DND-41 (cell line): ENCODE data around the gene SSTR1.
A peak's percentile ranks its signal among the peaks of the same experiment; 100 is the strongest.

Experiments
- ATAC-seq: fragments of 200-7000 bp; cut with Tn5 transposase; 3 replicates; pipeline ENCODE4 v1.9.1; 2021; ENCODE audit warnings: low read depth; ENCODE audit not compliant: insufficient read depth
- DNase-seq: peaks from one replicate; pipeline ENCODE4 v3.0.0-alpha.2; 2020
- H2AFZ ChIP-seq: 2 replicates; pipeline ENCODE4 v1.6.0; 2012; ENCODE audit warnings: low read depth, low read length
- H3K27ac ChIP-seq: 2 replicates; pipeline ENCODE4 v1.5.1; 2012; ENCODE audit warnings: low read length, inconsistent platforms
- H3K27me3 ChIP-seq: fragments of 200-600 bp; sonication (generic); 2 replicates; pipeline ENCODE4 v1.6.0; 2012; ENCODE audit warnings: low read length, mild to moderate bottlenecking, inconsistent platforms; ENCODE audit not compliant: insufficient read depth, poor library complexity
- H3K36me3 ChIP-seq: 2 replicates; pipeline ENCODE4 v1.5.1; 2012; ENCODE audit warnings: low read length, inconsistent platforms; ENCODE audit not compliant: insufficient read depth
- H3K4me1 ChIP-seq: 2 replicates; pipeline ENCODE4 v1.5.1; 2012; ENCODE audit warnings: mild to moderate bottlenecking, low read length; ENCODE audit not compliant: insufficient read depth
- H3K4me2 ChIP-seq: 2 replicates; pipeline ENCODE4 v1.6.0; 2012; ENCODE audit warnings: mild to moderate bottlenecking, moderate library complexity, low read length, inconsistent platforms; ENCODE audit not compliant: insufficient read depth
- H3K4me3 ChIP-seq, 2 experiments: fragments of 200-600 bp in 1 of 2; shearing (Covaris generic) in 1 of 2; 2 replicates each; pipeline ENCODE4 v1.5.1; 2012 to 2016; ENCODE audit warnings: inconsistent platforms in 2 of 2, low read length in 2 of 2, mild to moderate bottlenecking in 2 of 2, low read depth in 1 of 2, moderate library complexity in 1 of 2
- H3K79me2 ChIP-seq: 2 replicates; pipeline ENCODE4 v1.6.0; 2012; ENCODE audit warnings: low read length, inconsistent platforms; ENCODE audit not compliant: insufficient read depth
- H3K9ac ChIP-seq: 2 replicates; pipeline ENCODE4 v1.6.0; 2012; ENCODE audit warnings: low read depth, mild to moderate bottlenecking, inconsistent platforms, low read length, moderate library complexity
- H3K9me3 ChIP-seq: 2 replicates; pipeline ENCODE4 v1.5.1; 2012; ENCODE audit warnings: low read length, moderate library complexity, mild to moderate bottlenecking, inconsistent platforms; ENCODE audit not compliant: insufficient read depth, severe bottlenecking
- H4K20me1 ChIP-seq: 2 replicates; pipeline ENCODE4 v1.6.0; 2012; ENCODE audit warnings: low read length; ENCODE audit not compliant: insufficient read depth
- CTCF ChIP-seq: IDR thresholded peaks from 2 replicates; pipeline ENCODE4 v1.5.1; 2012; ENCODE audit warnings: borderline replicate concordance, low read length, moderate library complexity, mild to moderate bottlenecking; ENCODE audit not compliant: poor library complexity, severe bottlenecking; ENCODE audit errors: extremely low read depth
- EZH2 ChIP-seq: IDR thresholded peaks from 3 replicates; pipeline ENCODE4 v1.6.1; 2012; ENCODE audit warnings: borderline replicate concordance, low read depth, mild to moderate bottlenecking, moderate library complexity, low read length, inconsistent platforms; ENCODE audit not compliant: severe bottlenecking

The SSTR1 gene

DNA sequence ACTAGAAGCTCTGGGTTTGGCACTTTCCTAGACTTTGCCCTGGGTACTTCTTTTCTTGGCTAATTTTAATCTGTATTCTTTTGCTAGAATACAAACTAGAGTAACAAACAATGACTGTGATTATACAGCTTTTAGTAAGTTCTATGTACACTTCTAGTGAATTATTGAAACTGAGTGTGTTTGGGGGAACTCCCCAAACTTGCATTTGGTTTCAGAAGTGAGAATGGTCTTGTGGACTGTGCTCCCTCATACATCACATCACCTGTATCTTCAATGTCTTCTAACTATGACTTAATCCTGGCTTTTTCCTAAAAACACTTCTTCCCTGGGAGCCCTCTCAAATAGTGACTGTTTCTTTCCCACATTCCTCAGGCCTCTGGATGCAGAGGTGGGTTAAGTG lies 23.6 kb upstream of the SSTR1 start:
- Histone ChIP-seq H3K36me3 (no peaks in the 10 kb centered on the region), H4K20me1 (no peaks in the 10 kb centered on the region), H3K9me3 (no peaks in the 10 kb centered on the region), H3K27me3 (no peaks in the 10 kb centered on the region), H3K4me3 (no peak overlapping the region), H3K4me1 (peaks cover 15% of the 10 kb centered on the region; the same call in 1 of the 2 replicates), H3K27ac (no peak overlapping the region), H3K9ac (no peak overlapping the region), H3K4me2 (no peak overlapping the region), H2AFZ (no peak overlapping the region), H3K79me2 (no peaks in the 10 kb centered on the region)
- no peak for ATAC-seq
- TF ChIP-seq CTCF (no peak), EZH2 (no peak)
- no peak for DNase-seq

DNA sequence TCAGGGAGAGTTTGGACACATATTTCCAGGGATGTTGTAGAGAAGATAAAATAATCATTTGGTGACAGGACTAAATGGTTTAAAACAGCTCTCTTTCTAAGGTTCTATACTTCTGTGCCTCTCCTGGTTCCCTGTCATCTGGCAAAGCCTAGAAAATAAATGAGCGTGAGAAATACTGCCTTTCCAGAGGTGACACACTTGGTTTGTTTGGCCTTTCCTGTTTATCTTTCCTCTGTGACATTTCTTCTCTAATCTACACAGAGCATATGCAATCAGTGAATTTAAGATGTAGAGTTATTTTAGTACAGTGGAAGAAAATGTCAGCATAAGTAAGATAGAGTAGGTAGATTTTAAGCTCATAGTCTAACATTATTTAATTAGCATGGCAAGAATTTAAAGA lies 22.0 kb upstream of the SSTR1 start:
- H3K4me3 ChIP-seq, result no peak overlapping the region
- ATAC-seq, result no peak
- peaks cover 15% of the 10 kb centered on the region; the same call in 1 of the 2 replicates for H3K4me1 ChIP-seq
- no peaks in the 10 kb centered on the region for H3K27me3 ChIP-seq
- H3K4me2 ChIP-seq, result no peak overlapping the region
- no peak overlapping the region for H2AFZ ChIP-seq
- H4K20me1 ChIP-seq, result no peaks in the 10 kb centered on the region
- no peaks in the 10 kb centered on the region for H3K9me3 ChIP-seq
- H3K27ac ChIP-seq, result no peak overlapping the region
- TF ChIP-seq EZH2 (no peak), CTCF (no peak)
- no peak for DNase-seq
- H3K36me3 ChIP-seq, result no peaks in the 10 kb centered on the region
- no peaks in the 10 kb centered on the region for H3K79me2 ChIP-seq
- no peak overlapping the region for H3K9ac ChIP-seq

GRCh38 chr14:38186216-38186615 lies 21.5 kb upstream of the SSTR1 start:
- no peak for TF ChIP-seq EZH2
- no peak for TF ChIP-seq CTCF
- Histone ChIP-seq H3K27me3 (no peaks in the 10 kb centered on the region), H2AFZ (no peak overlapping the region), H3K27ac (no peak overlapping the region), H3K9ac (no peak overlapping the region), H3K4me2 (no peak overlapping the region), H3K79me2 (no peaks in the 10 kb centered on the region), H3K4me1 (peaks cover 15% of the 10 kb centered on the region; the same call in 1 of the 2 replicates), H3K9me3 (no peaks in the 10 kb centered on the region), H3K36me3 (no peaks in the 10 kb centered on the region), H3K4me3 (no peak overlapping the region), H4K20me1 (no peaks in the 10 kb centered on the region)
- ATAC-seq, result peak; percentile 66
- DNase-seq, result peak; percentile 5

DNA sequence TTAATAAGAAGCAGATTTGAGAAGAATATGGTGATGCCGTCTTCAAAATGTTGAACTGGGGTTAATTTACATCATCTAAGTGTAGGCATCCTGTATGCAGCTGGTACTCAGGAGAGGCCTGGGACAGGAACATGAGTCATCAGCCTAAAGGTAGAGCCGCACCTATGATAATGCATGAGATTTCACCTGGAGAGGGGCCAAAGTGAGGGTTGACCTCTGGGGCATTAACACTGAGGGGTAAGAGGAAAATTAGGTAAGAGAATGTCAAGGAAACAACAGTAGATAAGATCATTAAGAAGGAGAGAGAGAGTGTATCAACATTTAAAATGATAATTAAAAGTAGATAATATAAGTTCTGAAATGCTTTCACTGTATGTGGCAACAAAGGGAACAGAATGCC lies 20.2 kb upstream of the SSTR1 start:
- Histone ChIP-seq H3K36me3 (no peaks in the 10 kb centered on the region), H3K4me3 (no peak overlapping the region), H3K4me1 (peaks cover 15% of the 10 kb centered on the region; the same call in 1 of the 2 replicates), H3K9me3 (no peaks in the 10 kb centered on the region), H3K4me2 (no peak overlapping the region), H3K27ac (no peak overlapping the region), H4K20me1 (no peaks in the 10 kb centered on the region), H2AFZ (no peak overlapping the region), H3K79me2 (no peaks in the 10 kb centered on the region), H3K27me3 (no peaks in the 10 kb centered on the region), H3K9ac (no peak overlapping the region)
- ATAC-seq (no peak), DNase-seq (no peak)
- TF ChIP-seq CTCF, result no peak
- no peak for TF ChIP-seq EZH2
